ENCODE measurements around the gene CNKSR3.

CNKSR3 gene

GRCh38 chr6:154481521-154482013, 28.9 kb downstream of the CNKSR3 start:
- H3K4me3 ChIP-seq (ENCODE audit: low read depth, low read length), result no peak overlapping the region

- no peak overlapping the region for H3K4me3 ChIP-seq (ENCODE audit: low read depth, low read length)
These were observed 30.5 kb downstream of the CNKSR3 start for GRCh38 chr6:154479771-154480639.

- H3K4me3 ChIP-seq (ENCODE audit: low read depth, low read length), result no peak overlapping the region
These were observed 31.1 kb downstream of the CNKSR3 start for GRCh38 chr6:154479351-154479769.

- no peak overlapping the region for H3K4me3 ChIP-seq (ENCODE audit: low read depth, low read length)
These were observed 31.8 kb downstream of the CNKSR3 start for GRCh38 chr6:154478701-154479060.

GRCh38 chr6:154478021-154478700, 32.3 kb downstream of the CNKSR3 start:
- no peak overlapping the region for H3K4me3 ChIP-seq (ENCODE audit: low read depth, low read length)

GRCh38 chr6:154476494-154476893, 34.0 kb downstream of the CNKSR3 start:
- H3K4me3 ChIP-seq (ENCODE audit: low read depth, low read length), result no peak overlapping the region

GRCh38 chr6:154474648-154475428, 35.6 kb downstream of the CNKSR3 start:
- no peak overlapping the region for H3K4me3 ChIP-seq (ENCODE audit: low read depth, low read length)

- H3K4me3 ChIP-seq (ENCODE audit: low read depth, low read length), result no peak overlapping the region
These were observed 37.2 kb downstream of the CNKSR3 start for GRCh38 chr6:154473324-154473723.

GRCh38 chr6:154471609-154472362, 38.7 kb downstream of the CNKSR3 start:
- no peak overlapping the region for H3K4me3 ChIP-seq (ENCODE audit: low read depth, low read length)

- H3K4me3 ChIP-seq (ENCODE audit: low read depth, low read length), result no peak overlapping the region
These were observed 41.1 kb downstream of the CNKSR3 start for GRCh38 chr6:154469306-154469935.

GRCh38 chr6:154468760-154469159, 41.7 kb downstream of the CNKSR3 start:
- no peak overlapping the region for H3K4me3 ChIP-seq (ENCODE audit: low read depth, low read length)

- H3K4me3 ChIP-seq (ENCODE audit: low read depth, low read length), result no peak overlapping the region
These were observed 43.4 kb downstream of the CNKSR3 start for GRCh38 chr6:154466971-154467679.

GRCh38 chr6:154466139-154466538, 44.3 kb downstream of the CNKSR3 start:
- no peak overlapping the region for H3K4me3 ChIP-seq (ENCODE audit: low read depth, low read length)

- no peak overlapping the region for H3K4me3 ChIP-seq (ENCODE audit: low read depth, low read length)
These were observed 46.7 kb downstream of the CNKSR3 start for GRCh38 chr6:154463573-154464419.

GRCh38 chr6:154462425-154462824, 48.1 kb downstream of the CNKSR3 start:
- H3K4me3 ChIP-seq (ENCODE audit: low read depth, low read length), result no peak overlapping the region

GRCh38 chr6:154461348-154461747, 49.1 kb downstream of the CNKSR3 start:
- no peak overlapping the region for H3K4me3 ChIP-seq (ENCODE audit: low read depth, low read length)

GRCh38 chr6:154460306-154461071, 50.0 kb downstream of the CNKSR3 start:
- no peak overlapping the region for H3K4me3 ChIP-seq (ENCODE audit: low read depth, low read length)

GRCh38 chr6:154459513-154459912, 51.0 kb downstream of the CNKSR3 start:
- H3K4me3 ChIP-seq (ENCODE audit: low read depth, low read length), result no peak overlapping the region

Data from iPS-11a (cell line).